SK-N-SH (cell line): ENCODE data around the gene MCF2L. TPM values are rescaled to one million over a fixed set of nuclear protein-coding genes. Genes with fewer than 3 reads are reported as not detected.

Experiments
- CTCF ChIA-PET: fragments of 300-600, 350-600 bp; formaldehyde crosslinking; extraction: SDS; loops from one replicate; lab custom pipeline; 2021; lab: Yijun Ruan, JAX
- POLR2A ChIA-PET: fragments of 350-600 bp; sonication (Branson Sonifier 250); formaldehyde crosslinking; extraction: SDS; loops from one replicate; lab custom pipeline; 2020; ENCODE audit warnings: antibody characterized with exemption, inconsistent platforms; lab: Yijun Ruan, JAX
- DNase-seq: peaks from one replicate; pipeline ENCODE4 v3.0.0; 2012
- H2AFZ ChIP-seq: fragments of 200-600 bp; sonication (generic); 2 replicates; pipeline ENCODE4 v1.8.1; 2016; ENCODE audit warnings: antibody characterized with exemption, mild to moderate bottlenecking, low read depth
- H3F3A ChIP-seq: fragments of 200-600 bp; sonication (generic); replicated peaks from 2 replicates; pipeline ENCODE3; 2016; ENCODE audit warnings: antibody characterized with exemption, mild to moderate bottlenecking; ENCODE audit not compliant: insufficient read depth
- H3K27ac ChIP-seq, 2 experiments: fragments of 200-500 bp in 1 of 2; fragments of 200-600 bp in 1 of 2; sonication (Bioruptor generic) in 1 of 2; sonication (generic), shearing (Covaris generic) in 1 of 2; 2 replicates each; pipeline versions ENCODE4 v1.5.1 to v1.6.1; 2014 to 2016; ENCODE audit warnings: low read depth in 2 of 2, inconsistent platforms in 1 of 2, low read length in 1 of 2, mild to moderate bottlenecking in 1 of 2, mixed read lengths in 1 of 2
- H3K27me3 ChIP-seq: fragments of 200-600 bp; sonication (generic), shearing (Covaris generic); 2 replicates; pipeline ENCODE4 v1.6.1; 2016; ENCODE audit warnings: mixed run types; ENCODE audit not compliant: insufficient read depth
- H3K36me3 ChIP-seq, 2 experiments: fragments of 200-500 bp in 1 of 2; fragments of 200-600 bp in 1 of 2; sonication (Bioruptor generic) in 1 of 2; sonication (generic) in 1 of 2; replicated peaks in 1 of 2; 2 replicates each; pipeline versions ENCODE3 to v1.5.1; 2014 to 2016; ENCODE audit warnings: low read length in 1 of 2, mild to moderate bottlenecking in 1 of 2; ENCODE audit not compliant: insufficient read depth in 2 of 2, control insufficient read depth in 1 of 2
- H3K4me1 ChIP-seq, 2 experiments: fragments of 200-500 bp in 1 of 2; fragments of 200-600 bp in 1 of 2; sonication (Bioruptor generic) in 1 of 2; sonication (generic), shearing (Covaris generic) in 1 of 2; 2 replicates each; pipeline versions ENCODE4 v1.5.1 to v1.6.1; 2014 to 2016; ENCODE audit warnings: low read depth in 1 of 2, low read length in 1 of 2, mixed run types in 1 of 2; ENCODE audit not compliant: insufficient read depth in 2 of 2, control insufficient read depth in 1 of 2
- H3K4me2 ChIP-seq: fragments of 200-600 bp; sonication (generic), shearing (Covaris generic); 2 replicates; pipeline ENCODE4 v1.6.1; 2017; ENCODE audit warnings: mixed run types
- H3K4me3 ChIP-seq, 2 experiments: fragments of 200-500 bp in 1 of 2; fragments of 200-600 bp in 1 of 2; sonication (Bioruptor generic) in 1 of 2; sonication (generic), shearing (Covaris generic) in 1 of 2; 2 replicates each; pipeline versions ENCODE4 v1.5.1 to v1.8.1; 2014 to 2016; ENCODE audit warnings: low read depth in 2 of 2, inconsistent platforms in 1 of 2, low read length in 1 of 2, mild to moderate bottlenecking in 1 of 2, mixed read lengths in 1 of 2, moderate library complexity in 1 of 2
- H3K79me2 ChIP-seq: fragments of 200-600 bp; sonication (generic); 2 replicates; pipeline ENCODE4 v1.8.1; 2017; ENCODE audit warnings: mild to moderate bottlenecking; ENCODE audit not compliant: insufficient read depth
- H3K9ac ChIP-seq: fragments of 200-600 bp; sonication (generic); 2 replicates; pipeline ENCODE4 v1.6.1; 2017; ENCODE audit warnings: mixed run types
- H3K9me2 ChIP-seq: fragments of 200-600 bp; sonication (generic); 2 replicates; pipeline ENCODE4 v1.6.1; 2017; ENCODE audit warnings: mixed run types
- H3K9me3 ChIP-seq: fragments of 200-600 bp; sonication (generic); 2 replicates; pipeline ENCODE4 v1.6.1; 2017; ENCODE audit warnings: mixed run types, mild to moderate bottlenecking, moderate library complexity
- H4K20me1 ChIP-seq: fragments of 200-600 bp; sonication (generic); 2 replicates; pipeline ENCODE4 v1.6.1; 2017; ENCODE audit warnings: mild to moderate bottlenecking, mixed run types; ENCODE audit not compliant: insufficient read depth
- CHD2 ChIP-seq: fragments of 150-350 bp; IDR thresholded peaks from 2 replicates; pipeline ENCODE4 v1.6.1; 2018; ENCODE audit warnings: low read length; ENCODE audit not compliant: partially characterized antibody
- EZH2phosphoT487 ChIP-seq: fragments of 200-600 bp; sonication (generic); IDR thresholded peaks from 2 replicates; pipeline ENCODE4 v1.6.1; 2017; ENCODE audit warnings: low read depth, mixed run types, mild to moderate bottlenecking, antibody characterized with exemption, moderate library complexity, borderline replicate concordance
- FOSL2 ChIP-seq: IDR thresholded peaks from 2 replicates; pipeline ENCODE4 v1.4.0; 2012; ENCODE audit warnings: low read depth, mild to moderate bottlenecking, moderate library complexity, borderline replicate concordance
- FOXM1 ChIP-seq: IDR thresholded peaks from 2 replicates; pipeline ENCODE4 v1.4.0; 2012; ENCODE audit warnings: low read depth, mild to moderate bottlenecking
- GABPA ChIP-seq: IDR thresholded peaks from 2 replicates; pipeline ENCODE4 v1.4.0; 2012; ENCODE audit warnings: low read depth, mild to moderate bottlenecking
- GATA2 ChIP-seq: sonication (generic); formaldehyde crosslinking; IDR thresholded peaks from 2 replicates; pipeline ENCODE4 v1.5.0; 2020; ENCODE audit warnings: mild to moderate bottlenecking, missing genetic modification reagents
- IRF3 ChIP-seq: fragments of 150-350 bp; IDR thresholded peaks from 2 replicates; pipeline ENCODE4 v1.6.1; 2016; ENCODE audit warnings: mild to moderate bottlenecking, low read depth, low read length
- MEF2A ChIP-seq: IDR thresholded peaks from 2 replicates; pipeline ENCODE4 v1.4.0; 2012; ENCODE audit warnings: low read depth, borderline replicate concordance
- NRF1 ChIP-seq: IDR thresholded peaks from 2 replicates; pipeline ENCODE4 v1.6.1; 2012; ENCODE audit warnings: low read depth, mild to moderate bottlenecking, low read length
- POLR2AphosphoS5 ChIP-seq: IDR thresholded peaks from 2 replicates; pipeline ENCODE4 v1.6.1; 2012; ENCODE audit warnings: low read depth, low read length
- RAD21 ChIP-seq: IDR thresholded peaks from 2 replicates; pipeline ENCODE4 v1.6.1; 2012; ENCODE audit warnings: mild to moderate bottlenecking, low read length
- RCOR1 ChIP-seq: fragments of 150-350 bp; IDR thresholded peaks from 2 replicates; pipeline ENCODE4 v1.6.1; 2017; ENCODE audit warnings: antibody characterized with exemption, low read length
- RXRA ChIP-seq: IDR thresholded peaks from 2 replicates; pipeline ENCODE4 v1.4.0; 2012; ENCODE audit warnings: low read depth, mild to moderate bottlenecking, borderline replicate concordance
- TAF1 ChIP-seq: IDR thresholded peaks from 2 replicates; pipeline ENCODE4 v1.6.1; 2012; ENCODE audit warnings: low read depth, mild to moderate bottlenecking, low read length, moderate library complexity, borderline replicate concordance
- TCF12 ChIP-seq: IDR thresholded peaks from 2 replicates; pipeline ENCODE4 v1.4.0; 2012
- WGBS: methylation state at CpG from one replicate; pipeline ENCODE4 v1.1.6; 2017; ENCODE audit warnings: low lambda C conversion rate; 5-methylcytosine and 5-hydroxymethylcytosine counted together
- polyA plus RNA-seq, 3 experiments: library from polyadenylated mRNA; depleted of rRNA; stranded (reverse); fragments of >200 nt; gene quantifications; 2 replicates each; pipeline ENCODE4 v1.2.3, GENCODE V29; 2012

The MCF2L gene
- polyA plus RNA-seq, 1 of the 3 experiments (the other 2 are of a cell fraction), result 0.56 TPM

- no peaks in the 10 kb centered on the region for H3K36me3 ChIP-seq
- H4K20me1 ChIP-seq, result no peaks in the 10 kb centered on the region
- H3K4me3 ChIP-seq, result no peak overlapping the region
- H3K9me2 ChIP-seq, result no peaks in the 10 kb centered on the region
- no peaks in the 10 kb centered on the region for H3K27me3 ChIP-seq
- no peaks in the 10 kb centered on the region for H3F3A ChIP-seq
- no peak for DNase-seq
- WGBS, result 69% methylated on average over 9 of the region's 13 CpGs
- no peak overlapping the region for H3K27ac ChIP-seq
- TF ChIP-seq RXRA (no peak), IRF3 (no peak), RAD21 (no peak), POLR2AphosphoS5 (no peak), TCF12 (no peak), GATA2 (CRISPR knock-in tag) (no peak), FOSL2 (no peak), FOXM1 (no peak), TAF1 (no peak), GABPA (no peak), RCOR1 (no peak)
- ChIA-PET CTCF (interaction anchor here (0.9 kb wide), 1 partner anchor 11 kb away, joined by 3 read pairs; no protein-coding TSS in a partner anchor), POLR2A (no interaction called here)
- H3K9me3 ChIP-seq, result no peaks in the 10 kb centered on the region
- H3K9ac ChIP-seq, result no peak overlapping the region
- H2AFZ ChIP-seq, result no peak overlapping the region
- H3K4me2 ChIP-seq, result no peak overlapping the region
- no peaks in the 10 kb centered on the region; a peak in 1 of 4 replicates for H3K4me1 ChIP-seq
- H3K79me2 ChIP-seq, result no peaks in the 10 kb centered on the region
These were observed 77.8 kb downstream of the MCF2L start for GRCh38 chr13:113046883-113047244.

GRCh38 chr13:113047587-113047986 lies 78.6 kb downstream of the MCF2L start:
- WGBS, result 91% methylated on average over 27 of the region's 31 CpGs
- DNase-seq, result no peak
- H3K79me2 ChIP-seq, result no peaks in the 10 kb centered on the region
- H3K9me2 ChIP-seq, result no peaks in the 10 kb centered on the region
- TF ChIP-seq MEF2A (no peak), CHD2 (no peak), EZH2phosphoT487 (no peak), RXRA (no peak), NRF1 (no peak)
- no peak overlapping the region for H3K4me3 ChIP-seq
- no peaks in the 10 kb centered on the region for H3K36me3 ChIP-seq
- no peak overlapping the region for H3K9ac ChIP-seq
- no peaks in the 10 kb centered on the region for H4K20me1 ChIP-seq
- no peaks in the 10 kb centered on the region for H3K4me1 ChIP-seq
- H3K4me2 ChIP-seq, result no peak overlapping the region
- no peaks in the 10 kb centered on the region for H3K9me3 ChIP-seq
- no peaks in the 10 kb centered on the region for H3K27me3 ChIP-seq
- no peak overlapping the region for H2AFZ ChIP-seq
- CTCF ChIA-PET, result no interaction called here
- no peak overlapping the region for H3K27ac ChIP-seq
- POLR2A ChIA-PET, result no interaction called here
- no peaks in the 10 kb centered on the region for H3F3A ChIP-seq
